ENCODE data around the gene AFG1L.
A peak's percentile ranks its signal among the peaks of the same experiment; 100 is the strongest.
"Not testable (repeated sequence)": the region's sequence is repeated elsewhere in the genome, so short reads cannot be mapped to it uniquely, and the experiment has no call there.

The AFG1L gene

DNA sequence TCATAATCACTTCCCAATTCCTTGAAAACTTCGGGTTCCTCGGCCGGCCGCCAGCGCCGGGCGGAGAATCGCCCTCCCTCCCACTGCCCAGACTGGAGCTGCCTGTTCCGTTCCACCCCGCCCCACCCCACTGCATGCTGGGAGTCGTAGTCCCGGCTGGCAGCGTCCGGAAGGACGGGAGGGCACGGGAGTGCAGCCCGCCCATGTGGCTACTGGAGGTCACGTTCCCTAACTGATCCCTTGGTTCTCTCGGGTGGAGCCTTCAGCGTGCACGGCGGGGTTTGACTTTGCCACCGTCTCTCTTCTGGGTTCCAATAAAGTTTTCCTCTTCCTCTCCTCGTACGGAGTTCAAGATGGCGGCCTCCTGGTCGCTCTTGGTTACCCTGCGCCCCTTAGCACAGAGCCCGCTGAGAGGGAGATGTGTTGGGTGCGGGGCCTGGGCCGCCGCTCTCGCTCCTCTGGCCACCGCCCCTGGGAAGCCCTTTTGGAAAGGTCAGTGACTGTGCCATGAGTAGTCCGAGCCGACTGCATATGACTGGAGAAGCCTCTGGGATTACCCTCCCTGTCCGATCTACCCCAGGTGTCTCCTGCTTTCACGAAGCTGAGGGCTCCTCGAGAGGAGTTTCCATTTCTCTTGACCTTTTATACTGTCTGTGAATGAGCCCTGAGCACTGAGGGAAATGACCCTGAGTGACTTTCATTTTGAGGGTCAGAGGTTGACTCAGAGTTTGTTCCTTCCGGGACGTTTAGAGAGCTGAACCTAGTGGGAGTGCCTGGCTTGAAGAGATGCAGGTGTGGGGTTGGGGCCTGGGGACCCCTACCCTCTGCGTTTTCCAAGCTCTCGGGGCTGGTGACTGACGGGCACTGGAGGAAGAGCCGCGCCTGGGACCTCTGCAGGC lies at the start of gene AFG1L:
Gene AFG1L (plus strand): TSS at position 328 of the 899 bp plus-strand sequence. CDS start 26 bp downstream, at position 354.
- DNase-seq: peak; percentile 81

DNA sequence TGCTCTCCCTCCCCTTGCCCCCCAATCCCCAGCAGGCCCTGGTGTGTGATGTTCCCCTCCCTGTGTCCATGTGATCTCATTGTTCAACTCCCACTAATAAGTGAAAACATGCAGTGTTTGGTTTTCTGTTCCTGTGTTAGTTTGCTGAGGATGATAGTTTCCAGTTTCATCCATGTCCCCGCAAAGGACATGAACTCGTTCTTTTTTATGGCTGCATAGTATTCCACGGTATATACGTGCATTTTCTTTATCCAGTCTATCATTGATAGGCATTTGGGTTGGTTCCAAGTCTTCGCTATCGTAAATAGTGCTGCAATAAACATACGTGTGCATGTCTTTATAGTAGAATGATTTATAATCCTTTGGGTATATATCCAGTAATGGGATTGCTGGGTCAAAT lies 49.8 kb upstream of the AFG1L start:
- not testable (repeated sequence) for DNase-seq

DNA sequence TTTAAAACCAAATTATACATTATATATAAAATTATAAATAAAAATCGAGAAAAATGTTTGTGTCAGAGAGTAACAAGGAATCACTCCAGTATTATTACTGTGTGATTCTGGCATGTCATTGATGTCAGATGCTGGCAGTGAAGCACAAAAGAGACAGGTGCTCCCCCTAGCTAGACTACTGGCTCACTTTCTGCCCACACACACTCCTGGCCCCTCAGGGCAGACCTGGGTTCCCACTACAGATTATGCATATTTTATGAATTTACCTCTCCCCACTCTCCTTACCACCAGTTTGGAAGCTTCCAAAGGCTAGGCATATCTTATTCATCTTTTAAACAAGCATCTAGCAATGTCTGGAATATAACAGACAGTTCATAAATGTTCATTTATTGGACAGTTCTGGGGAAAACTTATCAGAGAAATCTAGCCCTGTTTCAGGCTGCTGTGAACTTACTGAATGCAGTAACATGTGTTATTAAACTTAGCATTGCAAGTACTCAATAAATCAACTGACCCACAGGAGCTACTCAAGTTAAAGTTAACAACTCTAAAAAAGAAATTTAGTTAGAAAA lies 46.8 kb upstream of the AFG1L start:
- DNase-seq: no peak

DNA sequence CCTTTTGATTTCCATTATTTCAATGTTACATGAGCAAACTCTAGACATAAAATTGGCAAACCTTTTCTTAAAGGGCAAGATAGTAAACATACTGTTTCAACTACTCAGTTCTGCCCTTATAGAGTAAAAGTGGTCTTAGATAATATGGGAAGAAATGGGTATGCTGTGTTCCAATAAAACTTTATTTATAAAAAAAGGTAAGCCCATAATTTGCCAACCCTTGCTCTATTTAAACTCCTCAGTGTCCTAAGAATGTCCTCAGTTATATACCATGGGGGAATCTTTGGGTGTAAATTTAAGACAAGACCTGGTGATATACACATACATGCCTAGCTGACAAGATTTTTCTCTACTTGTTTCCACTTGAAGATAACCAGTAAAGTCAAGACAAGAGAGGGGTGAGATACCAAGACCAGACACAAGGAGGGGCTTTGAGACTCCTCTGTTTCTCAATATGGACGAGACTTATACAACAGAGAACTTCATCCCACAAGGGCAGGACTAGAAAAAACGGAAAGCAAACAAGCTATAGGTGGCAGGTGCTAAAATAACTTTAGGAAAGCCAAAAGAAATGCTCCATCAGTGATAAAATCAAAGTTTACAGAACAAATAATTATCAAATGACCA lies 44.5 kb upstream of the AFG1L start:
- DNase-seq: no peak

DNA sequence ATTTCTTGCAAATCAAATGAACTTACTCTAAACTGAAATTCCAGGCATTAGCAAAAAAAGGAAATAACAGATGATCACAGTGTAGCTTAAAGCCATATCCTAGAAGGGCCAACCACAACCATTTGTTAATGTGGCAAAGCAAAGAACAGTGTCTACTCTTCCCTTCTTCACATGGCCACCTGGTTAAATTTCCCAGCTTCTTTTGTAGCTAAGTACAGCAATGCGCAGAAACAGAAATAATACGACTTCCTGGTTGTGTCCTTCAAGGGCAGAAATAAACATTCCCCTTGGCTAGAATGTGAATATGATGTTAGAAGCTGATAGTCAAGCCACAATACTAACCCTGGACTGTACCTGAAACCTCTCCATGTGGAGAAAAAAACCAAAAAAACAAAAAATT lies 43.6 kb upstream of the AFG1L start:
- no peak for DNase-seq

DNA sequence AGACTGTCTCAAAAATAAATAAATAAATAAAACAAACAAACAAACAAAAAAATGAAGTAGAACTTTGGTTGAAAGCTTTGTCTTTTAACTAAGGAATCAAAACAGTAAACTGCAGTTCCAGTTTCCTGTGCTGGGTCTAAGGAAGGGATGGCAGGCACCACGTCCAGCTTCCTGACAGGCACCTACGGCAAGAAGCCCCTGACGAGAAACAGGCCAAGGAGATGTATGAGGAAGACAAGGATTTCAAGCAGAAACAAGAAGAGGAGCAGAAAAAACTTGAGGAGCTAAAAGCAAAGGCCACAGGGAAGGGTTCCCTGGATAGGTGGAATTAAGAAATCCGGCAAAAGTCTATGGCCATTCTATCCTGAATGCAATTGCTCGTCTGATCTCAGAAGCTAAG lies 42.8 kb upstream of the AFG1L start:
- DNase-seq: no peak

DNA sequence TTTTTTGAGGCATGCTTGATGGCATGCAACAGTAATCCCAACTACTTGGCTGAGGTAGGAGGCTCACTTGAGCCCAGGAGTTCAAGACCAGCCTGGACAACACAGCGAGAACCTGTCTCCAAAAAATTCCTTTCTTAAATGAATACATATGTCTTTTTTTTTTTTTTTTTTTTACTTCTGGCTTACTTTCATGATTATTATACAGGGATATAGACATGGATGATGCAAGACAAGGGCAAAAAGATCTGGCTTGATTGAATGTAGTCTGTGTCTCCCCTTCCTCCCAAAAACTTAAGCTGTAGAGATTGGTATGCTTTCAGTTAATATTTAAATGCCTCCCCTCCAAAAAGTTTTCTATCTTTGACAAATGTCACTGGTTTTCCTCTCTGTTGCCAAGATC lies 41.6 kb upstream of the AFG1L start:
- no peak for DNase-seq

DNA sequence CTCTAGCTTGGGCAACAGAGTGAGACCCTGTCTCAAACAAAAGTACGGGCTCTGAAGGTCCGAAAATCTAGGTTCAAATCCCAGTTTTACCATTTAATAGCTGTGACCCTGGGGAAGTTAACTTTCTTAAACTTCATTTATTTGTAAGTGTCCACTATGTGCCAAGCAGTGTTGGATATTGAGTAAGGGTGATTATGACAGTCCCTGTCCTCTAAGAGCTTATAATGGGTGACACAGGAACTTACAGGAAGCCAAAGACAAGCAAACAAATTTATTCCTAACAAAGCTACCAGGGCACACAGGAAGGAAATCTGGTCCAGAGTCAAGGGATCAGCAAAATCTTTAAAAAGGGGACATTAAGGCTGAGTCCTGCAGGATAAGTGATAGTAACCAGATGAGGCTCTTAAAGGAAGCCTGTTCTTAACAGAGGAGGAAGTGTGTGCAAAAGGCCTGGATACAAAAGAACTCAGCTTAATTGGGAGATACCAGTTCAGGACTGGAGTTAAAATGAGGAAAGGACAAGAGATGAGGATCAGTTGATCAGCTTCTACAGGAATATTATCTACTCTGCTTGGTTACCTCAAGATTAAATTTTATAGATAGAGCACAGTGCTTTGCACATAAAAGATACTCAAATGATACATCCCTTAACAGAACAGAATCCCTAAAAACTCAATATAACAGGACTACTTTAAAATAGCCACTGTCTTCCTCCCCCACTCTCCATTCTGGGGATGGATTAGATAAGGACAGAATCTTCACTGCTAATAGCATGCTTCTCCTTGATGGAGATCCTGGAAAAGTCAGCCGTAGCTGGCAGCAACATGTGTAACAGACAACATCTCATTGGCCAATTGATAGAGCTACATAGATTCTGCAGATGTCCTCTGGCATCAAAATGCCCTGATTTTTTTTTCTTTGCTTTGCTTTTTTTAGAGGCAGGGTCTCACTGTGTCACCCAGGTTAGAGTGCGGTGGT lies 40.1 kb upstream of the AFG1L start:
- DNase-seq: no peak

DNA sequence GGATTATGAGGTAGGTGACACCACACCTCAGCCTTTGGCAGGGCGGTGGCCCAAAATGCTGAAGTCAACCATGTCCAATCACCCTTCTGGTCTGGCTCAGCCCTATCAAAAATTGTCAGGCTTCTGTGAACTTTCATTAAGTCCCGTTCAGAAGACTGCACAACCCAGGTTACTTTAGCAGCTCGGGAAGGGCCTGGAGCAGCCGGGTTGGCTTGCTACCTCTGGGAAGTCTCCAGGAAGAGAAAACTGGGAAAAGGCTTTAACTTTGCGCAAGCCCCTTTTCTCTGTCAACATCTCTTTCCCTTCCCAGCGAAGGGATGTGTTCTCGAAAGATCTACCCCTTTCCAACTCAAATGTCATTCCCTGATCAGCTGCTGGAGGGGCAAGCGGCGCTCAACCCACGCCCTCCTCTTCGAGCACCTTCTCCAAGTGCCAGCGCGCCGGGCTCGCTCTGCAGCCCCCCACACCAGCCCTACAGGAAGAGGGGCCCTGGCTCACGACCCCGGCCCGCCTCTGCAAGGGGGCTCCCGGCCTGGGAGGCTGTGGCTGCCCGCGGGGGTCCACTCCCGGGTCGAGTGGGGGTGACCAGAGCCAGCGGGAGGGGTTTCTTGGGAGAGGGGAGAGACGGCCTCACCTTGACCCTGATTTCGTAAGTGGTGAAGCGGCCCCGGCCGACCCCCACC lies 34.6 kb upstream of the AFG1L start:
- peak; percentile 54 for DNase-seq

DNA sequence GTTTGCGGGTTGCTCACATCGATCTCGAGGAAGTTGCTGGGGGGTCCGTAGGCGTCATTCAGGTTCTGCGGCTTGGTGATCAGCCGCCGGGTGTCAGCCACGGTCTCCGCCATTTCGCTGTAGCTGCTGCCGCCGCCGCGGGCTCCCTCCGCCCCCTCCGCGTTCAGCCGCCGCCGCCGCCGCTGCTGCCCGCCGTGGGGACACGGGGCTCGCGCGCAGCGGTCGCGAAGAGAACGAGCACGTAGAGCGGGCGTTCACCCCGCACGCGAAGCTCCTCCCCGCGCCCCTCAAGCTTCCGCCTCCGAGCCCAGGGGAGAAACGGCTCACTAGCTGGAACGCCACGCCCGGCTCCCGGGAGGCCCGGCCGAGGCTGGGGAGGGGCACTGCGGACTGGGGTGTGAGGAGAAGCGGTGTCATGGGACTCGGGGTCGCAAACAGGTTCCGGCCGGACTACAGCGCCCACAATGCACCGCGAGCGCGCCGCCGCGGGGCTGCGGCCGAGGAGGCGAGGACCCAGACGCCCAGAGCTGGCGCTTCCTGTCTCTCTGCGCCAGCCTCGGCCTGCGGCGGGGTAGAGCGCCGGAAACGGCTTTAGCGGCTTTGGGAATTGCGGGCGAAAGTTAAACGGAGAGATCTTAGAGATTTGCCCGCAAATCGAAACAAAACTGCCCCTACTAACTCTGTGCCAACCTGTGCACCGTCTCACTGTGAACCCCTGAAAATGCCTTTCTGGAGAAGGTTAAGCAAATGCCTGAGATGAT lies 33.9 kb upstream of the AFG1L start, which contains the start of gene SNX3:
Gene SNX3 (minus strand): TSS at position 232 of the 761 bp plus-strand sequence. CDS start 119 bp downstream, at position 113.
- DNase-seq: peak; percentile 96

DNA sequence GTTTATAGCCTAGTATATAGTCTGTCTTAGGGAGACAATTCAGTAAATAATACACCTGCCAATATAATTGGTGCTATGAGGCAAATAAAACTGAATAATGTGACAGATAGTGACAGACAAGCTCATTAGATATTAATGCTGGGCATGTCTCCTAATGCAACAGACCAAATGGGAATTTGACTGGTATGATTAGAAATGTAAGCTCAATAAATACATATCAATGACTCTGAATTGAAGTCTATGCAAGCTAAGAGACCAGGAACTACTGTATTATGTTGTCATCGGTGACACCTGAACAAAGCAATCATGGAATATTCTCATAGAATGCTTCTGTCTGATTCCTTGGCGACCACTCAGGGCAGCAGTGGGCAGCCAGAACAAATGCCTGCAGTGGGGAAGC lies 31.5 kb upstream of the AFG1L start:
- no peak for DNase-seq

DNA sequence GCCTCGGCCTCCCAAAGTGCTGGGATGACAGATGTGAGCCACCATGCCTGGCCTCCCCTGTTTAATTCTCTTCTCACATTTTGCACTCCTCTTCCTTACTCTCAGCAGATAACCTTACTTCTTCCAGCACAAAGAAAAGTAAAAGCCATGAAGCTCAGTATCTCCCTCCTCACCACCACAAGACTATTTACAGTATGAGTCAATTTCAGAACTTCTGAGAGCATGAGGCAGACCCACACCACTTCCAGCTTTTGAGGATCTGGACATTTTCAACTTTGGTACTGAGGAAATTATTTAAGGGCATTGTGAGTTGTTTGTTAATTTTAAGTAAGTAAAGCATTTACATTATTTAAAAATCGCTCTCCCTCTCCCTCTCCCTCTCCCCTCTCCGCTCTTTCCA lies 26.0 kb upstream of the AFG1L start:
- DNase-seq: no peak

DNA sequence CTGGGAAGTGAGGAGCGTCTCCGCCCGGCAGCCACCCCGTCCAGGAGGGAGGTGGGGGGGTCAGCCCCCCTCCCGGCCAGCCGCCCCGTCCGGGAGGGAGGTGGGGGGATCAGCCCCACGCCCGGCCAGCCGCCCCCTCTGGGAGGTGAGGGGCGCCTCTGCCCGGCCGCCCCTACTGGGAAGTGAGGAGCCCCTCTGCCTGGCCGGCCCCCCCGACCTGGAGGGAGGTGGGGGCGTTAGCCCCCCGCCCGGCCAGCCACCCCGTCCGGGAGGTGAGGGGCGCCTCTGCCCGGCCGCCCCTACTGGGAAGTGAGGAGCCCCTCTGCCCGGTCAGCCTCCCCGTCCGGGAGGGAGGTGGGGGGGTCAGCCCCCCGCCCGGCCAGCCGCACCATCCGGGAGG lies 24.9 kb upstream of the AFG1L start:
- not testable (repeated sequence) for DNase-seq

DNA sequence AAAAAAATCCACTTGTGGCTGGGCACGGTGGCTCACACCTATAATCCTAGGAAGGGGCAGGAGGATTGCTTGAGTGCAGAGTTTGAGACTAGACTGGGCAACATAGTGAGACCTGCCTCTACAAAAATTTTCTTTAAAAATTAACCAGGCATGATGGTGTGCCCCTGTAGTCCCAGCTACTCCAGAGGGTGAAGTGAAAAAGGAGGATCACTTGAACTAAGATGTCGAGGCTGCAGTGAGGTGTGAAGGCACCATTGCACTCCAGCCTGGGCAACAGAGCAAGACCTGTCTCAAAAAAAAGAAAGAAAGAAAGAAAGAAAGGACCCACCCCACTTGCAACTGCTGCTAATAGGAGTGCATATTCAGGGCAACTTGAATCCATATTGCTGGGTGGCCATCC lies 20.3 kb upstream of the AFG1L start:
- no peak for DNase-seq

DNA sequence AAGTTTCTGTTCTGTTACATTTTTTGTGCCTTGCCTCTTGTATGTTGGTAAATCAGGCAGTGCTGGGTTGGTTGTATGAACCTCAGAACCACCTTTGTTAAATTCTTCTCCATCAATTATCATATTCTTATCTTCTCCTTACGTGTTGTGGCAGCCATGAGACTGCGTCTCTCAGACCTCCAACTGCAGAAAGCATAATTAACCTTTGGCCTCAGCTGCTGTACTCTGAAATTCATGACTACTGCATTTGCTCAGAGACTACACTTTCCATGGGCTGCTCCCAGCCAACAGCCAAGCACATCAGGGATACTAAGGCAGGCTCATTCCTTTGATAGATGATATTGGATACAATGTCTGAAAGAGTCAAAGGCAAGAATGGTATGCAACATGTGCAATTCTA lies 18.9 kb upstream of the AFG1L start:
- no peak for DNase-seq

DNA sequence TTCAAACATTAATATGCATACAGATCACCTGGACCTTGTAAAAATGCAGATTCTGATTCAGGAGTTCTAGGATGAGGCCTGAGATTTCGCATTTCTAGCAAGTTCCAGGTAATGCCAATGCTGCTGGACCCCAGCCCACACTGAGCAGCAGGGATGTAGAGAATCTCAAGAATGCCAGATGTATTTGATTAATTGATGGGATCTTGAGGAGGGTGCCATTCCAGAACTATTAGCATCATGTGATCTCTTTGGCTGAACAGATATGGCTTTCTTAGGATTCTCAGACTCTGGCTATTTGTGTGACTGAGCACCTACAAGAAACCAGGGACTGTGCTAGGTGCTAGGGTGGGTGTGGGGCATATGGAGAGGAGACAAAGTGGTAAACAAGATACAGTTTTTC lies 17.6 kb upstream of the AFG1L start:
- DNase-seq: no peak

DNA sequence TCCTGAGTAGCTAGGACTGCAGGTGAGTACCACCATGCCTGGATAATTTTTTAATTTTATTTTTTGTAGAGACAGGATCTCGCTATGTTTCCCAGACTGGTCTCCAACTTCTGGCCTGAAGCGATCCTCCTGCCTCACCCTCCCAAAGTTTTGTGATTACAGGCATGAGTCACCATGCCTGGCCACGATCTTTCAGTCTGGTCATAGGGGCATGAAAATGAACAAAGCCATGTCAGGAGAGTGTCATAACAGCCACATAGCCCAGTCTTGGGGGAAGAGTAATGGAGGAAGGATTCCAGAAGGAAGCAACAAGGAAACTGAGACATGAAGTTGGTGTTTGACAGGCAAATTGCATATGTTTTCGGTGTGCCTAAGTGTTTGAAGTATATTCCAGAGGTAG lies 17.0 kb upstream of the AFG1L start:
- DNase-seq: no peak

DNA sequence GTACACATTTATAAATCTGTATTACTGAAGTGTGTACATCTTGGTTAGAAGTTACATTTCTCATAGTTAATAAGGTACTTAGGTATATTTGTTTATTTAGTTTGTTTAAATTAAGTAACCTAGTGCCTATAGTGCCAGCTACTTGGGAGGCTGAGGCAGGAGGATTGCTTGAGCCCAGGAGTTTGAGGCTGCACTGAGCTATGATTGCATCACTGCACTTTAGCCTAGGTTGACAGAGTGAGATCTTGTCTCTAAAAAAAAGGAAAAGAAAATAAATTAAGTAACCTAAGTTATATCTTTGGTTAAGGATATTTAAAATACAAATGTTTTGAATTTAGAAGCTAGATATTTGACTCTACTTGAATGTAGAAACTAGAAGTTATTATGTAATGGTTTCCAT lies 9.5 kb upstream of the AFG1L start:
- no peak for DNase-seq

DNA sequence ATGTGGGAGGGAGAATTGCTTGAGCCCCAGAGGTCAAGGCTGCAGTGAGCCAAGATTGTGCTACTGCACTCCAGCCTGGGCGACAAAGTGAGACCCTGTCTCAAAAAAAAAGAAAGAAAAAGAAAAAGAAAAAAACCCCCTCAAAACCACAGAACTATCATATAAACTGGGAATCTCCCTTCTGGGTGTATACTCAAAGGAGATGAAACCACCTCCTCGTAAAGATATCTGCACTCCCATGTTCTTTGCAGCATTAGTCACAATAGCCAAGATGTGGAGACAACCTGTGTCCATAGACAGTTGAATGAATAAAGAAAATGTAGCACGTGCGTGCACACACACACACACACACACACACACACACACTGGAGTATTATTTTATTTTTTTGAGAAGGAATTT lies 8.5 kb upstream of the AFG1L start:
- DNase-seq: no peak

DNA sequence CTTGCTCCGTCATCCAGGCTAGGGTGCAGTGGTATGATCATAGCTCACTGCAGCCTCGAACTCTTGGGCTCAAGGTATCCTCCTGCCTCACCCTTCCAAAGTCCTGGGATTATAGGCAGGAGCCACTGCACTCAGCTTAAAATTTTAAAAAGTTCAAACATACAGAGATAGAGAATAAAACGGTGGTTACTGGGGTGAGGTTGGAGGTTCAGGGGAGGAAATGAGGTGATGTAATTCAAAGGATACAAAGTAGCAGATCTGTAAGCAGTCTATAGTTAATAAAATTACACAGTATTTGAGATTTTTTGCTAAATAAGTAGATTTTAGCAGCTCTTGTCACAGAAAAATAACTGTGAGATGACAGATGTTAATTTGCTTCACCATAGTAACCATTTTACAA lies 7.5 kb upstream of the AFG1L start:
- DNase-seq: no peak

DNA sequence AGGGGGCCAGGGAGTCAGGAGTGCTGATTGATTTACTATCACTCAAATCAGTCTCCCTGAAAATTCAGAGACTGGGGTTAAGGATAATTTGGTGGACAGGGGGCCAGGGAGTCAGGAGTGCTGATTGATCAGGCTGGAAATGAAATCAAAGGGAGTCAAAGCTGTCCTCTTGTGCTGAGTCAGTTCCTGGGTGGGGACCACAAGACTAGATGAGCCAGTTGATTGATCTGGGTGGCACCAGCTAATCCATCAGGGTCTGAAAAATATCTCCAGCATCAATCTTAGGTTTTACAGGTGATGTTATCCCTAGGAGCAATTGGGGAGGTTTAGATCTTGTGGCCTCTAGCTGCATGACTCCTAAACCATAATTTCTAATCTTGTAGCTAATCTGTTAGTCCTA lies 6.1 kb upstream of the AFG1L start:
- no peak for DNase-seq

Data from CD4-positive, alpha-beta T cell treated with Interleukin-15 for 1 hour (primary cell).